Inflammatory macrophage treated with lipopolysaccharide for 4 hours (primary cell): ENCODE results near the gene ENAH.
"Not testable (repeated sequence)": the region's sequence is repeated elsewhere in the genome, so short reads cannot be mapped to it uniquely, and the experiment has no call there.

Source experiments
- DNase-seq: peaks from one replicate; pipeline ENCODE4 v3.0.0-alpha.2; 2020

The ENAH gene

GRCh38 chr1:225652729-225653462, at the start of gene ENAH:
TSS of gene ENAH (minus strand) at chr1:225653123. CDS start at chr1:225652690, 433 bp downstream.
- DNase-seq, result peak; percentile 54

GRCh38 chr1:225700889-225701465, 48.1 kb upstream of the ENAH start:
- no peak for DNase-seq

- no peak for DNase-seq
Observed at GRCh38 chr1:225700164-225700821, 47.4 kb upstream of the ENAH start.

GRCh38 chr1:225699336-225699735, 46.4 kb upstream of the ENAH start:
- DNase-seq, result no peak

- not testable (repeated sequence) for DNase-seq
Observed at GRCh38 chr1:225698194-225698593, 45.3 kb upstream of the ENAH start.

GRCh38 chr1:225697428-225697827, 44.5 kb upstream of the ENAH start:
- DNase-seq, result no peak

GRCh38 chr1:225695578-225696337, 42.8 kb upstream of the ENAH start:
- DNase-seq, result no peak

- no peak for DNase-seq
Observed at GRCh38 chr1:225694151-225694603, 41.3 kb upstream of the ENAH start.

GRCh38 chr1:225693697-225694096, 40.8 kb upstream of the ENAH start:
- not testable (repeated sequence) for DNase-seq

- no peak for DNase-seq
Observed at GRCh38 chr1:225693085-225693696, 40.3 kb upstream of the ENAH start.

- no peak for DNase-seq
Observed at GRCh38 chr1:225692517-225692879, 39.6 kb upstream of the ENAH start.

- no peak for DNase-seq
Observed at GRCh38 chr1:225691861-225692516, 39.1 kb upstream of the ENAH start.

GRCh38 chr1:225691377-225691776, 38.5 kb upstream of the ENAH start:
- DNase-seq, result no peak

- DNase-seq, result no peak
Observed at GRCh38 chr1:225689882-225690459, 37.0 kb upstream of the ENAH start.

- no peak for DNase-seq
Observed at GRCh38 chr1:225688345-225688744, 35.4 kb upstream of the ENAH start.

- DNase-seq, result no peak
Observed at GRCh38 chr1:225685476-225686176, 32.7 kb upstream of the ENAH start.

GRCh38 chr1:225684741-225685140, 31.8 kb upstream of the ENAH start:
- DNase-seq, result no peak

GRCh38 chr1:225681231-225681630, 28.3 kb upstream of the ENAH start:
- no peak for DNase-seq

- no peak for DNase-seq
Observed at GRCh38 chr1:225678545-225678944, 25.6 kb upstream of the ENAH start.

GRCh38 chr1:225677350-225678124, 24.6 kb upstream of the ENAH start:
- no peak for DNase-seq
